A673 (cell line): Measurements from ENCODE around the gene PGRMC1.

Source experiments
- CTCF ChIP-seq: fragments of 300-800, 200-600 bp; sonication (generic); conservative IDR thresholded peaks from 2 replicates; pipeline ENCODE4 v1.5.1; 2017; ENCODE audit warnings: low read depth, mild to moderate bottlenecking, antibody characterized with exemption, low read length, moderate library complexity, mixed read lengths
- EZH2 ChIP-seq: fragments of 200-600 bp; sonication (generic); IDR thresholded peaks from 2 replicates; pipeline ENCODE4 v1.6.1; 2017; ENCODE audit warnings: borderline replicate concordance, low read depth, mild to moderate bottlenecking, mixed read lengths, antibody characterized with exemption, low read length; ENCODE audit not compliant: poor library complexity, severe bottlenecking

GRCh38 chrX:119211649-119212014 is 24.5 kb upstream of the PGRMC1 start:
- no peak for TF ChIP-seq CTCF
- no peak for TF ChIP-seq EZH2
